Measurements from ENCODE around the gene BMERB1. TPM values are rescaled to one million over a fixed set of nuclear protein-coding genes. Genes with fewer than 3 reads are reported as not detected.

BMERB1 gene
- total RNA-seq, 1 donor from 2014 or later, result 75.3 TPM

DNA sequence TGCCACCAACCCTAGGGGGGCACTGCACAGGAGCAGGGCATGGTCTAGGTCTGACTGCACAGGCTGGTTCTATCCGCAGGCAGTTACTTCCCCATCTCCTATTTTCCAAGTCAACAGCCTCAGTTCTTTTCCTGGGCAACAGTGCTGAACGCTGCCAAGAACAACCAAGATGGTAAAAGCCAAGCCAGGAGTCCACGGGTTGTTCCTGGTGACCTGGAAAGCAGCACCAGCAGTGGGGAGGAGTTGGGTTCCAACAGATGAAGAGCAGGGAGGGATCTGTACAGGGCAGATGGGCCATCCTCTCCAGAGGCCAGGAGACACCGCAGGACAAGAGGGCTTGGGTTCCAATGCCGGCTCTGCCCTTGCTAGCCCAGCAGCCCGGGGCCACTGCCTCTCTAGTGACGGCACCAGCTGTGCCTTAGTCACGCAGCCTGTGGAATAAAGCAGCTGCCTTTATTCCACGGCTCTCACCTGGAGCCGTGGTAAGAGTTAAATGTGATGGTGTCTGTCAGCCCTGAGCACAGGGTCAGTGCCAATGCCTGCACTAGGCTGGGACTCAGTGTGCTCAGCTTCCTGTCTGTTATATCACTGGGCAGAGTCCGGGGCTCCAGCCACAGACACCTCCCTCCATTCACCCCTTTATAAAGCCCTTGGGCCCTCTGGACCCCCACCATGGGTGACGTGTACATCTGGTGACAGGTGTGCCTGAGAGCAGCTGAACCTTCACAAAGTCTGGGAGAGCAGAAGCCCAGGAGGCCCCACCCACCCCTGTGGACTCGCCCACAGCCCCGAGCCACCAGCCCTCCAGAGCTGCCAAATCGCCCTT lies 163.6 kb downstream of the BMERB1 start:
- no peak for DNase-seq
- no peaks in the 10 kb centered on the region for H3K4me1 ChIP-seq
- H3K4me3 ChIP-seq, result no peak overlapping the region
- H3K36me3 ChIP-seq, result peaks cover 95% of the 10 kb centered on the region
- no peaks in the 10 kb centered on the region for H3K9me3 ChIP-seq (replicated peaks)
- H3K27me3 ChIP-seq (ENCODE audit: low read depth), result no peaks in the 10 kb centered on the region
- TF ChIP-seq, protein P1, sequence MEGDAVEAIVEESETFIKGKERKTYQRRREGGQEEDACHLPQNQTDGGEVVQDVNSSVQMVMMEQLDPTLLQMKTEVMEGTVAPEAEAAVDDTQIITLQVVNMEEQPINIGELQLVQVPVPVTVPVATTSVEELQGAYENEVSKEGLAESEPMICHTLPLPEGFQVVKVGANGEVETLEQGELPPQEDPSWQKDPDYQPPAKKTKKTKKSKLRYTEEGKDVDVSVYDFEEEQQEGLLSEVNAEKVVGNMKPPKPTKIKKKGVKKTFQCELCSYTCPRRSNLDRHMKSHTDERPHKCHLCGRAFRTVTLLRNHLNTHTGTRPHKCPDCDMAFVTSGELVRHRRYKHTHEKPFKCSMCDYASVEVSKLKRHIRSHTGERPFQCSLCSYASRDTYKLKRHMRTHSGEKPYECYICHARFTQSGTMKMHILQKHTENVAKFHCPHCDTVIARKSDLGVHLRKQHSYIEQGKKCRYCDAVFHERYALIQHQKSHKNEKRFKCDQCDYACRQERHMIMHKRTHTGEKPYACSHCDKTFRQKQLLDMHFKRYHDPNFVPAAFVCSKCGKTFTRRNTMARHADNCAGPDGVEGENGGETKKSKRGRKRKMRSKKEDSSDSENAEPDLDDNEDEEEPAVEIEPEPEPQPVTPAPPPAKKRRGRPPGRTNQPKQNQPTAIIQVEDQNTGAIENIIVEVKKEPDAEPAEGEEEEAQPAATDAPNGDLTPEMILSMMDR (IDR thresholded peaks at IDR 0.05; ENCODE audit: borderline replicate concordance), result no peak
- H3K27ac ChIP-seq (replicated peaks), result no peak overlapping the region
- intact Hi-C loops (cut with micrococcal nuclease), result no loop called here

DNA sequence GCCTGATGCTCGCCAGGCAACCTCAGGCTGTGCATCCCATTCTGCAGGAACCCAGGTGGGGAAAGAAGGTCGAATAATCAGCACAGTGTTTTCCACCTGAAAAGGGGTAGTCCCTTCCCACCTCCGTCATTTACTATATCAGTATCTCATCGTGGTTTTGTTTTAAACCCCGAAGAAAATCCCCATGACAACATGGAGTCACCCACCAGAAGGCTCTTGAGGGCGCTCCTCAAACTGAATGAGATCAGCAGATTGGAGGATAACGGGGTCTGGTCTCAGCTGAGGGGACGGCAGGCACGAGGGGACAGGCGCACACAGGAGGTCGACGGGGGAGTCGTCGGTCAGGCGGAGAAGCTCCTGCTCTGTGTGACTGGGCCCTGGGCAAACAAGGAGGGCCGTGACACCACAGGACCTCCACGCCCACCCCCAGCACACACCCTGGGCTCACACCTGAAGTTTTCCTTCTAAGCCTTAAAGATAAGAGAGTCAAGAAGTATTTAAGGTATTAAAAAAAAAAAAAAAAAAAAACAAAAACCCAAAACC lies 164.3 kb downstream of the BMERB1 start:
- no peaks in the 10 kb centered on the region for H3K4me1 ChIP-seq
- TF ChIP-seq, protein P1 (IDR thresholded peaks at IDR 0.05; ENCODE audit: borderline replicate concordance), result no peak
- DNase-seq, result no peak
- intact Hi-C loops (cut with micrococcal nuclease), result no loop called here
- no peaks in the 10 kb centered on the region for H3K27me3 ChIP-seq (ENCODE audit: low read depth)
- peaks cover 97% of the 10 kb centered on the region for H3K36me3 ChIP-seq
- no peak overlapping the region for H3K27ac ChIP-seq (replicated peaks)
- H3K9me3 ChIP-seq (replicated peaks), result no peaks in the 10 kb centered on the region
- no peak overlapping the region for H3K4me3 ChIP-seq

DNA sequence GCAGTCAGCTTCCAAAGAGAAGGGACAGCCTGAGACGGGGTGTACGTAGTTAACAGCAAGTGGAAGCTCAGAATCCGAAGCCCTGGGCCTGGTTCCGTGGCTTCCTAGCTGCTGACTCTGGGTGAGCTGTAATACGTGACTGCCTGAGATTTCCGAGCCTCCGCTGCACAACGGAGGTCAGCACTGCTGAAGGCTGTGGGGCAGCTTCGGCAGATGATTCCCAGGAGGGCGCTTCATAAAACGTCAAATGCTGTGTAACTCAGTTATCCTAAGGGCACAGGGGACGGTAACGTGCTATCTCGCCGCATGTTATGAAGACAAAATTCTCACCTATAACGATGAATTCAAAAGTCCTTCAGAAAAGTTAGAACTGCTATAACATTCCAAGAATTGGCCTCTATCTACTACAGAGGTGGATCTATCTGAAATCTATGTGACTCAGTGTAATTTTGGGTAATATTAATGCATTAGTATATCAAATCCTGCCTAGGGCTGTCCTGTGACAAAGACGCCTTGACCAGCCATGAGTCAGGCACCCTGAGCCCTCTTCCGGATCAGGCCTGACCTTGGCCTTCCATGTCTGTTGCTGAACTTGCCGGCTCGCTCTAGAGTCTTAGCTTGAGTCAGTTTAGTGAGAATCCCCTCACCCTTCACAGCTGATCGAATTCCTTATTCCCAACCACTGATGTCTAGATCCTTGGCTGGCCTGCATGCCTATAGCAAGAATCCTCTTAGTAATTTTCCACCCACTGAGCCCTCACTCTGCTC lies 165.1 kb downstream of the BMERB1 start:
- intact Hi-C loops (cut with micrococcal nuclease), result no loop called here
- H3K36me3 ChIP-seq, result peaks cover 97% of the 10 kb centered on the region
- H3K4me1 ChIP-seq, result peaks cover 2% of the 10 kb centered on the region
- H3K27ac ChIP-seq (replicated peaks), result no peak overlapping the region
- H3K27me3 ChIP-seq (ENCODE audit: low read depth), result no peaks in the 10 kb centered on the region
- DNase-seq, result no peak
- TF ChIP-seq, protein P1 (IDR thresholded peaks at IDR 0.05; ENCODE audit: borderline replicate concordance), result no peak
- no peaks in the 10 kb centered on the region for H3K9me3 ChIP-seq (replicated peaks)
- no peak overlapping the region for H3K4me3 ChIP-seq

DNA sequence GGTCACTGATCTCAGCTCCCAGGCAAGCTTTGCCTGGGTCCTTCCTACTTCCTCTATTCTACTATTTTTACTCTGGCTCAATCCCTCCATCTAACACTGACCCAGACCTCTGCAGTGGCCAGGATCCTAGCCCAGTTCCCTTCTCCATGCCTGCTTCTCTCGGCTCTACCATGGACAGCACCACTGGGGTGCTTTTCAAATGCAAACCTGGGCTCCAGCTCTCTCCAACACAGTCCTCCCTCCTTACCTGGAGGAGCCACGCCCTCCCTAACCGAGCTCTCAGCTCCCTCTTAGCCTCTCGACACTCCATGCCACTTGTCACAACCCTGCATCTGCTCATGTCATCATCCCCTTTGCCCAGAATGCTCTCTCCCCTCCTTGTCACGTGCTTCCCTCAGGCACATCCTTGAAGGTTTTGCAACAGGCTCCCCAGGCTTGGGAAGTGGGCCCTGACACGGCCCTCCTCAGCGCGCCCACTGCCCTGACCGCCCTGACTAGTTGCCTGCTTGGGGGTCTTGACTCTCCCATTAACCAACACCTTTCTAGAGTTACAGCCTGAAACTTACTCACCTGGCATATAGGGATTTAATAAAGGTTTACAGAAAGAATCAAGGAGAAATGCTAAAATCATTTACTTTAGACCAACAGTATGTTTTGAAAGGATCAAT lies 167.0 kb downstream of the BMERB1 start:
- Histone ChIP-seq H3K36me3 (peaks cover 93% of the 10 kb centered on the region), H3K4me3 (no peak overlapping the region), H3K27ac (replicated peaks) (no peak overlapping the region), H3K27me3 (ENCODE audit: low read depth) (no peaks in the 10 kb centered on the region), H3K4me1 (peaks cover 12% of the 10 kb centered on the region), H3K9me3 (replicated peaks) (no peaks in the 10 kb centered on the region)
- intact Hi-C loops (cut with micrococcal nuclease), result no loop called here
- TF ChIP-seq, protein P1 (IDR thresholded peaks at IDR 0.05; ENCODE audit: borderline replicate concordance), result no peak
- no peak for DNase-seq
